ENCODE data around the gene SLC16A5. TPM values are rescaled to one million over a fixed set of nuclear protein-coding genes. Genes with fewer than 3 reads are reported as not detected.

Gene SLC16A5
- total and polyA plus RNA-seq, 10 of the 15 experiments (the other 5 are each of a cell fraction or from before 2014, with no cell fraction given) = 0.03 to 3.1 (median 0.96) TPM

- FAIRE-seq = no peak
- no peak for TF ChIP-seq MXI1 (IDR thresholded peaks at IDR 0.05; ENCODE audit: low read depth, low read length)
- no peak for TF ChIP-seq NFYB (IDR thresholded peaks at IDR 0.05; ENCODE audit: insufficient read depth, low read depth, low read length)
- Histone ChIP-seq H3K4me3 (no peak overlapping the region), H3K27ac (ENCODE audit: control insufficient read depth, insufficient read depth) (no peak overlapping the region), H3K4me1 (ENCODE audit: control insufficient read depth, insufficient read depth, low read length) (peaks cover 9% of the 10 kb centered on the region; the same call in 1 of the 2 replicates), H3K79me2 (ENCODE audit: control insufficient read depth, insufficient read depth, low read length) (no peaks in the 10 kb centered on the region; the same call in 1 of the 2 replicates), H2AFZ (ENCODE audit: control insufficient read depth, low read depth, low read length) (no peak overlapping the region), H3K9ac (ENCODE audit: control insufficient read depth, insufficient read depth, low read length) (no peak overlapping the region), H3K36me3 (ENCODE audit: control insufficient read depth in 2 of 2, insufficient read depth in 2 of 2, low read length in 1 of 2) (peaks cover 3 to 16% of the 10 kb centered on the region in 2 experiments), H3K27me3 (replicated peaks in 1 of 2; ENCODE audit: control insufficient read depth in 2 of 2, insufficient read depth in 2 of 2, low read length in 1 of 2) (no peaks in the 10 kb centered on the region), H3K4me2 (ENCODE audit: control insufficient read depth, insufficient read depth) (no peak overlapping the region), H4K20me1 (ENCODE audit: control insufficient read depth, insufficient read depth) (no peaks in the 10 kb centered on the region), H3K9me3 (replicated peaks; ENCODE audit: control insufficient read depth, insufficient read depth, low read length) (no peaks in the 10 kb centered on the region)
- no peak for DNase-seq (ENCODE audit: low read depth, low spot score)
- no TSS peak for BruUV-seq (replicated peaks)
- CTCF ChIA-PET = interaction anchor here (1.6 kb wide), 1 partner anchor 24 kb away, joined by 5 read pairs; no protein-coding TSS in a partner anchor
- ATAC-seq = no peak
- in situ Hi-C loops (cut with MboI) = no loop called here
- intact Hi-C loops (cut with micrococcal nuclease; ENCODE audit: unreplicated experiment) = no loop called here
- SMC1A ChIA-PET (ENCODE audit: uncharacterized antibody, unreplicated experiment) = interaction anchor here (2.1 kb wide), 1 partner anchor 24 kb away, joined by 5 read pairs; no protein-coding TSS in a partner anchor
- RAD21 ChIA-PET (ENCODE audit: unreplicated experiment) = interaction anchor here (0.6 kb wide), 3 partner anchors 65 to 539 kb away, joined by 3 to 4 read pairs (median 3); no protein-coding TSS in a partner anchor
- 100% methylated on average over 5 of the region's 5 CpGs for WGBS (ENCODE audit: insufficient coverage, insufficient replicate concordance, low lambda C conversion rate, missing lambda C conversion rate)
- POLR2A ChIA-PET = interaction anchor here (1.2 kb wide), 1 partner anchor 10 kb away, joined by 3 read pairs; no protein-coding TSS in a partner anchor
Observed at GRCh38 chr17:75138519-75138918, 50.8 kb downstream of the SLC16A5 start.

DNA sequence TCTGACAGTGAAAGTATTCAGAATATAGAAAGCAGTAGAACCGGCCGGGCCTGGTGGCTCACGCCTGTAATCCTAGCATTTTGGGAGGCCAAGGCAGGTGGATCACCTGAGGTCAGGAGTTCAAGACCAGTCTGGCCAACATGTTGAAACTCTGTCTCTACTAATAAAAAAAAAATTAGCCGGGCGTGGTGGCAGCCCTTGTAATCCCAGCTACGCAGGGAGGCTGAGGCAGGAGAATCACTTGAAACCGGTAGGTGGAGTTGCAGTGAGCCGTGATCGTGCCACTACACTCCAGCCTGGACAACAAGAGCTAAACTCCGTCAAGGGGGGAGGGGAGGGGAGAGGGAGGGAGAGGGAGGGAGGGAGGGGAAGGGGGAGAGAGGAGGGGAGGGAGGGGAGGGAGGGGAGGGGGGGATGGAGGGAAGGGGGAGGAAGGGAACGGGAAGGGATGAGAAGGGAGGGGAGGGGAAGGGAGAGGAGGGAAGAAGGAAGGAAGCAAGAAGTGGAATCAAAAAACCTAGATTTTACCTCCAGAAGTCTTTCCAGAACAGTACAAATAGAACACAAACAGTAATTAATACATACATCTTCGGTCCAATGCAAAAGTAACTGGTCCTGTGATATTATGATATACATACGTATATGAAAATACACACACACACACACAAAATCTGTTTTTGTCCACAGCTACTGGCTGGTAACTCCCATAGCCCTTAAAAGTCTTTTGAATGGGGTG is 54.6 kb downstream of the SLC16A5 start:
- DNase-seq (ENCODE audit: low read depth, low spot score) (no peak), FAIRE-seq (no peak), ATAC-seq (no peak)
- in situ Hi-C loops (cut with MboI) (no loop called here), intact Hi-C loops (cut with micrococcal nuclease; ENCODE audit: unreplicated experiment) (no loop called here)
- CTCF ChIA-PET = interaction anchor here (1.1 kb wide), 1 partner anchor 59 kb away, joined by 3 read pairs; no protein-coding TSS in a partner anchor
- RAD21 ChIA-PET (ENCODE audit: unreplicated experiment) = no interaction called here
- TF ChIP-seq HCFC1 (IDR thresholded peaks at IDR 0.05; ENCODE audit: low read length) (no peak), SMAD5 (IDR thresholded peaks at IDR 0.05; ENCODE audit: low read depth) (no peak), CHD4 (IDR thresholded peaks at IDR 0.05) (no peak), NR2C1 (IDR thresholded peaks at IDR 0.05) (no peak), PAX5 (IDR thresholded peaks at IDR 0.05; ENCODE audit: borderline replicate concordance, low read depth, low read length) (no peak), YBX1 (IDR thresholded peaks at IDR 0.05) (no peak), DPF2 (IDR thresholded peaks at IDR 0.05) (no peak), CHD2 (IDR thresholded peaks at IDR 0.05; ENCODE audit: borderline replicate concordance, low read depth, low read length) (no peak), CREB1 (IDR thresholded peaks at IDR 0.05; ENCODE audit: low read depth) (no peak), SREBF1 (IDR thresholded peaks at IDR 0.05; ENCODE audit: low read length) (no peak), RAD51 (IDR thresholded peaks at IDR 0.05) (no peak), MXI1 (IDR thresholded peaks at IDR 0.05; ENCODE audit: low read depth, low read length) (no peak), ZNF274 (IDR thresholded peaks at IDR 0.05; ENCODE audit: insufficient read depth, insufficient read length) (no peak), SMC3 (IDR thresholded peaks at IDR 0.05; ENCODE audit: borderline replicate concordance, low read length) (no peak), RELA (IDR thresholded peaks at IDR 0.05; ENCODE audit: borderline replicate concordance, partially characterized antibody) (no peak), ESRRA (IDR thresholded peaks at IDR 0.05; ENCODE audit: low read length) (no peak), JUNB (IDR thresholded peaks at IDR 0.05) (no peak)
- TF ChIP-seq, protein P1, sequence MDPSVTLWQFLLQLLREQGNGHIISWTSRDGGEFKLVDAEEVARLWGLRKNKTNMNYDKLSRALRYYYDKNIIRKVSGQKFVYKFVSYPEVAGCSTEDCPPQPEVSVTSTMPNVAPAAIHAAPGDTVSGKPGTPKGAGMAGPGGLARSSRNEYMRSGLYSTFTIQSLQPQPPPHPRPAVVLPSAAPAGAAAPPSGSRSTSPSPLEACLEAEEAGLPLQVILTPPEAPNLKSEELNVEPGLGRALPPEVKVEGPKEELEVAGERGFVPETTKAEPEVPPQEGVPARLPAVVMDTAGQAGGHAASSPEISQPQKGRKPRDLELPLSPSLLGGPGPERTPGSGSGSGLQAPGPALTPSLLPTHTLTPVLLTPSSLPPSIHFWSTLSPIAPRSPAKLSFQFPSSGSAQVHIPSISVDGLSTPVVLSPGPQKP (IDR thresholded peaks at IDR 0.05; ENCODE audit: low read depth, low read length) = no peak
- Histone ChIP-seq H3K4me2 (ENCODE audit: control insufficient read depth, insufficient read depth) (no peak overlapping the region), H3K4me3 (no peak overlapping the region), H3K4me1 (ENCODE audit: control insufficient read depth, insufficient read depth, low read length) (peaks cover 9% of the 10 kb centered on the region; the same call in 1 of the 2 replicates), H3K9me3 (replicated peaks; ENCODE audit: control insufficient read depth, insufficient read depth, low read length) (no peaks in the 10 kb centered on the region), H3K27ac (ENCODE audit: control insufficient read depth, insufficient read depth) (no peak overlapping the region), H3K79me2 (ENCODE audit: control insufficient read depth, insufficient read depth, low read length) (no peaks in the 10 kb centered on the region; the same call in 1 of the 2 replicates), H4K20me1 (ENCODE audit: control insufficient read depth, insufficient read depth) (no peaks in the 10 kb centered on the region), H3K36me3 (ENCODE audit: control insufficient read depth in 2 of 2, insufficient read depth in 2 of 2, low read length in 1 of 2) (peaks cover 23 to 38% of the 10 kb centered on the region in 2 experiments), H2AFZ (ENCODE audit: control insufficient read depth, low read depth, low read length) (no peak overlapping the region), H3K27me3 (replicated peaks in 1 of 2; ENCODE audit: control insufficient read depth in 2 of 2, insufficient read depth in 2 of 2, low read length in 1 of 2) (no peaks in the 10 kb centered on the region), H3K9ac (ENCODE audit: control insufficient read depth, insufficient read depth, low read length) (no peak overlapping the region)
- no TSS peak for BruUV-seq (replicated peaks)
- POLR2A ChIA-PET = interaction anchor here (1.0 to 1.5 kb wide), 2 partner anchors 10 to 27 kb away, joined by 3 to 4 read pairs; partner anchors contain the start of gene NT5C
- WGBS (ENCODE audit: insufficient coverage, insufficient replicate concordance, low lambda C conversion rate, missing lambda C conversion rate) = 97% methylated on average over 11 of the region's 13 CpGs
- SMC1A ChIA-PET (ENCODE audit: uncharacterized antibody, unreplicated experiment) = no interaction called here
